Mononuclear cell (primary cell): ENCODE measurements around the gene B3GNT7. TPM values are rescaled to one million over a fixed set of nuclear protein-coding genes. Genes with fewer than 3 reads are reported as not detected.
A peak's percentile ranks its signal among the peaks of the same experiment; 100 is the strongest.
"Not testable (repeated sequence)": the region's sequence is repeated elsewhere in the genome, so short reads cannot be mapped to it uniquely, and the experiment has no call there.

Source experiments
- H3K27me3 ChIP-seq: 2 replicates; pipeline ENCODE4 v1.6.0; 2011; ENCODE audit warnings: low read length, control low read depth; ENCODE audit not compliant: insufficient read depth
- H3K4me1 ChIP-seq: 2 replicates; pipeline ENCODE4 v1.5.1; 2011; ENCODE audit warnings: mild to moderate bottlenecking, low read length, control low read depth; ENCODE audit not compliant: insufficient read depth
- H3K4me3 ChIP-seq: 2 replicates; pipeline ENCODE4 v1.5.1; 2011; ENCODE audit warnings: mild to moderate bottlenecking, low read length, moderate library complexity
- H3K9me3 ChIP-seq: 2 replicates; pipeline ENCODE4 v1.5.1; 2011; ENCODE audit warnings: low read depth, mild to moderate bottlenecking, control low read depth, low read length
- total RNA-seq: library from RNA; depleted of rRNA; stranded (reverse); fragments of >200 nt; gene quantifications from one replicate; pipeline ENCODE4 v1.2.3, GENCODE V29; 2012

B3GNT7 gene
- total RNA-seq, 1 donor: 6.5 TPM

DNA sequence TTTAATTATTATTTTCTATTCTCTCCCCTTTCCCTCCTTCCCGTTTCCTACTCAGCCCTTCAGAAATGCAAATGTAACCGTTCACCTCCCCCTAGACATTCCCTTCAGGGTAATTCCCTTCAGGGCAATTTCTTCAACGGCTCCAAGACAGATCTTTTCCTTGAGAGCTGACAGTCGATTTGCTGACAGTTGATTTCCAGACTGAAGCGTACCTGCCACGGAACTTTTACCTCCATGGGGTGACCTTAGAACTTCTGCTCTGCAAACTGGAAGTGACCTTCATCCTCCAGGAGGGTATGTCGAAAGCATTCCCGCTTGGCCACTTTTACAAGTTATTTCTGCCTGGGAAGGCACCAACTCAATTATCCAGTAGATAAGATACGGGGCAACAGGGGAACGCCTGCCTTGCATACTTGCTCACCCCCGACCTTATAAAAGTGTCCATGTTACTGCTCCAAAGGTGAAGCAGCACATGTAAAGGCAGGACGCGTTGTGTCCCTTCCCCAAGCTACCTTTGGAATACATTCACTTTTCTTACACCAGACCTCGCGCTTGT, 18.5 kb downstream of the B3GNT7 start:
- no peak overlapping the region for H3K4me3 ChIP-seq
- H3K27me3 ChIP-seq: peaks cover 28% of the 10 kb centered on the region
- H3K4me1 ChIP-seq: peaks cover 12% of the 10 kb centered on the region
- no peaks in the 10 kb centered on the region for H3K9me3 ChIP-seq

DNA sequence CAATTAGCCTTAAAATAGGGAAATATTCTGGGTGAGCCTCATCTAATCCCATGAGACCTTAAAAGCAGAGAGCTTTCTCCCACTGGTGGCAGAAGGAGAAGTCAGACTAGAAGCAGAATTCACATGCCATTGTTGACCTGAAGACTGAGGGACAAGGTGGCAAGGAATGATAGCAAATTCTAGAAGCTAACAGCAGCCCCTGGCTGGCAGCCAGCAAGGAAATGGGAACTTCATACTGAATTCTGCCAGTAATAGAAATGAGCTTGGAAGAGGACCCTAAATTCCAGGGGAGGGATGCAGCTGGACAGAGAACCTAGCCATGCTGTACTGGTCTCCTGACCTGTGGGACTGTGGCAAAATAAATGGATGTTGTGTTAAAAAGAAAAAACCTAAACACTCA, 19.5 kb downstream of the B3GNT7 start:
- Histone ChIP-seq H3K4me3 (no peak overlapping the region), H3K4me1 (peaks cover 12% of the 10 kb centered on the region), H3K9me3 (no peaks in the 10 kb centered on the region), H3K27me3 (peaks cover 28% of the 10 kb centered on the region)

DNA sequence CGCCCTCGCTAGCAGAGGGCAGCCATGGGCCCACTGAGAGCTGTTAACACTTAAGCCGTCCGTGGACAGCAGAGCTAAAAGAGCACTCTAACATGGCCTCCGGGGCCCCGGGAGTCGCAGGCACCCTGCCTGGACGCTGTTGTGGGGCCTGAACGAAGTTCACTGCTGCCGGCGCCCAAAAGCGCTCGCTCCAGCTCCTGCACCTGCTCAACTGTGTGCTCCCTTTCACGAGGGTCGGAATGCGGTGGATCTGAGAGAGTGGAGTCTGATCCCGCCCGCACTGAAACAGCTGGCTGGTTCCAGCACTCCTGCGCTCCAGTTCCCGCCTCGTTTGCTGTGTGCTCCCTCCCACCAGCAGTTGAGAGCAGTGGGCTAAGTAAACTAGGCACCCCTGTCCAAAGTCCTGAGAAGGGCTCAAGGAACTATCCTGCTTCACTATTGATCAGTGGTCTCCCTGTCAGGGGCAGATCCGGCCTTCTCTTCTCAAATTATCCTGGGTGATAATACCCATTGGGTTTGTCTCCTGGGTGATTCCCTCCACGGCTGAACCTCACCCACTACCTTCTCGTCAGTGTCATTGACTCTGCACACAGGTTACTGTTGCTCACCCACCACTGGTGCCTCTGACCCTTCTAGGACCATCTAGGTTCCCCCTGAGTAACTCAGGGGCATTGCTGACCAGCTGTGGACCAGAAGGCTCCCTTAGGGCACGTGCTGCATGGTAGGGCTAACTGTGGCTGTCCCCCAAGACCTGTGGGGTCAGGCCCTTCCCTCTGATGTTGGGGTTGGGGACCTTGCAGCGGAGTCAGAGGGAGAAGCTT, 23.5 kb downstream of the B3GNT7 start:
- H3K4me1 ChIP-seq: no peaks in the 10 kb centered on the region

DNA sequence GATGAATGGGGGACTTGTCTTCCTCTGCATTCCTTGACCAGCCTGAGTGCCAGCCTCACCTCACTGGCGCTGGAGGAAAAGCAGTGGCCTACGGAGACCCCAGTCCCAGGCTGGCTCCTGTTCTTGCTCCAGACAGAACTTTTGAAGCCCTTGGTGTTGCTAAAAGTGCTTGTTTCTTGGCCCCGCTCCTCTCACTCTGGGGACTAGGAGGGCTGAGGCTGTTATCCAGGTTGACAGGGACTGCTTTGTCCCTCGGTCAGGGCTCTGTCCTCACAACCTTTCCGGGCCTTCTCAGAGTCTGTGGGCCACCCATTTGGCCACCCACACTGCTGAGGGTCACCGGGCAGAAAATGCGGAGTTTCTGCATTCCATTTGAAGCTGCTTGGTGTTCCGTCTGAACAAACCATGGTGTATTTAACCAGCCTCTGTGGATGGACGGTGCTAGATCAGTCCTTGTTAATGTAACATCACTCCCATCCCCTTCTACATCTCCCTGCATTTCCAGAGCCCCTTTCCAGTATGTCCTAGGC, 25.6 kb downstream of the B3GNT7 start:
- H3K9me3 ChIP-seq: no peaks in the 10 kb centered on the region
- no peaks in the 10 kb centered on the region for H3K27me3 ChIP-seq
- no peak overlapping the region for H3K4me3 ChIP-seq
- peaks cover 6% of the 10 kb centered on the region for H3K4me1 ChIP-seq

More for the DNA sequence above, 23.5 kb downstream of the B3GNT7 start:
- Histone ChIP-seq H3K9me3 (no peaks in the 10 kb centered on the region), H3K27me3 (peaks cover 3% of the 10 kb centered on the region), H3K4me3 (no peak overlapping the region)

DNA sequence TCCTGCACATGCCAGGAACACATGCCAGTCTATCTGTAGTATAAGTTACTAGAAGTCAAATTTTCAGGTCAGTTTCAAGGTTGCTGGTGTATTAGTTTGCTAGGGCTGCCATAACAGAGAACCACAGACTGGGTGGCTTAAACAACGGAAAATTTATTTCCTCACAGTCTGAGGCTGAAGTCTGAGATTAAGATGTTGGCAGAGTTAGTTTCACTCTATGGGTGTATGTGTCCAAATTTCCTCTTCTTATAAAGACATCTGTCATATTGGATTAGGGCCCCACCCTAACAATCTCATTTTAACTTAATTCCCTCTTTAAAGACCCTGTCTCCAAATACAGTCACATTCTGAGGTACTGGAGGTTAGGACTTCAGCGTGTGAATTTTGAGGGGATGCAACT, 26.5 kb downstream of the B3GNT7 start:
- H3K4me3 ChIP-seq: no peak overlapping the region
- H3K9me3 ChIP-seq: no peaks in the 10 kb centered on the region
- H3K27me3 ChIP-seq: no peaks in the 10 kb centered on the region
- peaks cover 6% of the 10 kb centered on the region for H3K4me1 ChIP-seq

DNA sequence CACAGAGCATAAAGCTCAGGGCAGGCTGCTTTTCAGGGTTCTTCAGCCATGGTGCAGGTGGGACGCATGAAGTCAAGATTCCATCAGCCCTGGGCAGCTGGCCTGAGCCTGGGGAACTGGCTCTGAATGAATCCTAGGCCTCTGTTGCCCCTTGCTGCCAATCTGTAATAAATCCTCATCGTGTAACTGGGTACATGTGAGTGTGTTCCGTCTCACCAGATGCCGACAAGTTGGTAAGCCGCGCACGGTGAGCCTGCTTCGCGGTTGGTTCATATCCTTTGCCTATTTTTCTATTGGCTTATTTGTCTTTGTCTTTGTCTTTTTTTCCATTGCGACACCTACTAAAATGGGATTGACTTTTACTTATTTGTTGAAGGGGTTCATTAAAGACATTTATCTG, 27.7 kb downstream of the B3GNT7 start:
- Histone ChIP-seq H3K27me3 (no peaks in the 10 kb centered on the region), H3K4me3 (no peak overlapping the region), H3K9me3 (no peaks in the 10 kb centered on the region), H3K4me1 (peaks cover 6% of the 10 kb centered on the region)

DNA sequence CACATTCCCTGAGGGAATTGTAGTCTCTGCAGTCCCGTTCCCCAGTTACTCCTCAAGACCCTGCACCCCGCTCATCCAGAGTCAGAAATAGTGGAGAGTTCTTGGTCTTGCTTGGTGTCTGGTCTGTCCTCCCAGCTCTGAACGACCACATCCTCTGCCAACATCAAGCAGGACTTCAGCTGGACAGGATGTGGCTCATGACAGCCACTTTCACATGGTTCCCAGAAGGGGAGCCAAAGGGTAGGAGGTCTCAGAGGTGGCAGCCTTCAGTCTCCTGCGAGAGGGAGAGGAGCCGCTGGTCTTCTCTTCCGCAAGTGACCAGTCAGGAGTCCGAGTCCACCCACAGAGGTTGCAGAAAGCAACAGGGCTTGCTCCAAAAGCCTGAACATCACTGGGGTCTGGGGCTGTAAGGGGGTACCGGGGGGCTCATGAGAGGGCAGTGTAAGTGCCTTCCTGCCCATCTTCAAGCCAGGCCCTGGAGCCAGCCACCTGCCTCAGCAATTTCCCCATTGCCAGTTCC, 29.8 kb downstream of the B3GNT7 start:
- no peak overlapping the region for H3K4me3 ChIP-seq
- no peaks in the 10 kb centered on the region for H3K9me3 ChIP-seq
- H3K27me3 ChIP-seq: no peaks in the 10 kb centered on the region
- H3K4me1 ChIP-seq: peaks cover 6% of the 10 kb centered on the region

DNA sequence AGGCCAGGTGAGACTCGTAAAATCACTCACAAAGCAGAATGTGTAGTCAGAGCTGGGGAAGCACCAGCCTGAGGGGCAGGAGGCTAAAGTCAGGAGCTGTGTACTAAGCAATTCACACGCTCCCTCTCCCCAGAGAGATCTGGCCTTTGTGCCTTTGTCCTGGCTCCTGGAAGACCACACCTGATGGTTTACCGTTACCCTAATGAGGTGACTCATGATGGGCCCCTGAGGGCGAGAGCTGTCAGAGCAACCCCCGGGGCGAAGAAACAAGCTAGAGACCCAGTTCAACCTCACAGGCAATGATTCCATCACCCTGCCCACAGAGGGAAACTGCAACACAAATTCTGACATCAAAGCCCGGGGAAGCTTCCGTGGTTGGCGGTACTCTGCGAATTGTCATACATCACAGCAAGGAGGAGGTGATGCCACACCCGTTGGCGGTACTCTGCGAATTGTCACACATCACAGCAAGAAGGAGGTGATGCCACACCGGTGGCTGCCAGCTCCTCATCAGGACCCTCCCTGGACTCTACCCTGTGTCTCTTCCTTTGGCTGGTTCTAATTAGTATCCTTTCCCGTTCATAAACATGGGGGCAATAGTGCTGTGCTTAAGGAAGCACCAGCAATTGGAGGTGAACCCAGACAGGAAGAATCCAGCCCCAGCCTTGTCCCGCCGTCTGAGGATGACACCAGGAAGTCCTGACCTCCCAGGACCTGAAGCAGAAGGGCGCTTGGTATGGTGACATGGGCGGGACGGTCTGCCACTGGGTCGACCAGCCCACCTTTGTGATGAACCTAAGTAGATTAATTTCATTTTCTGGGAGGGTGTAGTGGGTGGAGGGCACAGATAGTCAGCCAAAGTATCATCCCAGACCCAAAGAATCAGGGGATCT, 30.5 kb downstream of the B3GNT7 start:
- no peaks in the 10 kb centered on the region for H3K27me3 ChIP-seq
- no peaks in the 10 kb centered on the region for H3K9me3 ChIP-seq
- H3K4me3 ChIP-seq: peak overlapping the region; percentile 3

DNA sequence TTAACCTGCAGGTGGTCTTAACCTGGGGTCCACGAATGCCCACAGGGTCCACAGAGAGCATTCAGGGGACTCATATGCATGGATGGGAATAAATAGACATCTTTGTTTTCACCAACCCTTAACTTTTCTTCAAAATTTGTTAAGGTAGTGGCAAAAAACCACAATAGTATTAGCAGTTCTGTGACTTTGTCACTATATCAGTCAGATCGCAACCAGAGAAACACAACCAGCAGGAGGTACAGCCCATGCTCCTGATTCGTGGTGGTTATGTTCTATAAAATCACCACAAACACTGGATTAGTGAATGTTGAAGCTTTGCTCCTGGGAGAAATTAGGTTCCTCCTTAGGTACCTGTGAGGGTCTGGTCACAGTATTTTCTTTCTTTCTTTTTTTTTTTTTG, 31.6 kb downstream of the B3GNT7 start:
- Histone ChIP-seq H3K4me1 (peaks cover 6% of the 10 kb centered on the region), H3K27me3 (no peaks in the 10 kb centered on the region), H3K9me3 (no peaks in the 10 kb centered on the region), H3K4me3 (no peak overlapping the region)

More for the DNA sequence above, 30.5 kb downstream of the B3GNT7 start:
- H3K4me1 ChIP-seq: peaks cover 6% of the 10 kb centered on the region

DNA sequence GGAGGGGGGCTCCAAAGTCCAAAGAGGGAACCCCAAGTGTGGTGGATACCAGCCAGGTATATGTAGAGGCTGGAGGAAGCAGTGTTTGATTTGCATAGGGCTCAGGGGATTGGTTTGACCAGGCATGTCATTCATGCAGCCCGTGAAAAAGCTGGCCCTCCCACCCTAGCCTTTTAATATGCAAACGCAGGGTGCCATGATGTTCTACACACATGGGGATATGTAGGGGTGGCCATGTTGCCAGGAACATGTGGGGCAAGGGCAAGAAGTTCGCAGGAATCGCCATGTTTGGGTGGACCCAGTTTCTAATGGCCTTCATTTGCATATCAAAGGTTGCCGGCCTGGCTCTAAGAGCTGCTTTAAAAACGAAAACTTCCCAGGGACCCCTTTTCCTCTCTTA, 33.6 kb downstream of the B3GNT7 start:
- H3K9me3 ChIP-seq: no peaks in the 10 kb centered on the region
- no peak overlapping the region for H3K4me3 ChIP-seq
- no peaks in the 10 kb centered on the region for H3K27me3 ChIP-seq
- peaks cover 6% of the 10 kb centered on the region for H3K4me1 ChIP-seq

DNA sequence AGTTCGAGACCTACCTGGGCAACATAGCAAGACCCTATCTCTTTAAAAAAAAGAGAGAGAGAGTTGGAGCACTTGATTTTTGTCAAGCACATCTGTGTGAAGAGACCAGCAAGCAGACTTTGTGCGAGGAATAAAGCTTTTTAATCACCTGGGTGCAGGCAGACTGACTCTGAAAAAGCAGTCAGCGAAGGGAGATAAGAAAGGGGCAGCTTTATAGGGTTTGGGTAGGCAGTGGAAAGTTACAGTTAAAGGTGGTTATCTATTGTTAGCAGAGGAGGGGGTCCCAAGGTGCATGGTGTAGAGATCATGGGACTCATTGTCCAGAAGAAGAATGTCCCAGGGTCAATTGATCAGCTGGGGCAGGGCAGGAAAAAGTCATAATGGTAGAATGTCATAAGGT, 34.4 kb downstream of the B3GNT7 start:
- H3K4me1 ChIP-seq: peaks cover 6% of the 10 kb centered on the region
- H3K9me3 ChIP-seq: no peaks in the 10 kb centered on the region
- no peaks in the 10 kb centered on the region for H3K27me3 ChIP-seq
- no peak overlapping the region for H3K4me3 ChIP-seq

DNA sequence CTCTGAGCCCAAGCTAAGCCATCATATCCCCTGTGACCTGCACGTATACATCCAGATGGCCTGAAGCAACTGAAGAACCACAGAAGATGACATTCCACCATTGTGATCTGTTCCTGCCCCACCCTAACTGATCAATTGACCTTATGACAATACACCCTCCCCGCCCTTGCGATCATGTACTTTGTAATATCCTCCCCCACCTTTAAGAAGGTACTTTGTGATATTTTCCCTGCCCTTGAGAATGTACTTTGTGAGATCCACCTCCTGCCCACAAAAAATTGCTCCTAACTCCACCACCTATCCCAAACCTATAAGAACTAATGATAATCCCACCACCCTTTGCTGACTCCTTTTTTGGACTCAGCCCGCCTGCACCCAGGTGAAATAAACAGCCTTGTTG, 34.9 kb downstream of the B3GNT7 start:
- H3K9me3 ChIP-seq, H3K4me1 ChIP-seq, H3K4me3 ChIP-seq, H3K27me3 ChIP-seq: not testable (repeated sequence)

DNA sequence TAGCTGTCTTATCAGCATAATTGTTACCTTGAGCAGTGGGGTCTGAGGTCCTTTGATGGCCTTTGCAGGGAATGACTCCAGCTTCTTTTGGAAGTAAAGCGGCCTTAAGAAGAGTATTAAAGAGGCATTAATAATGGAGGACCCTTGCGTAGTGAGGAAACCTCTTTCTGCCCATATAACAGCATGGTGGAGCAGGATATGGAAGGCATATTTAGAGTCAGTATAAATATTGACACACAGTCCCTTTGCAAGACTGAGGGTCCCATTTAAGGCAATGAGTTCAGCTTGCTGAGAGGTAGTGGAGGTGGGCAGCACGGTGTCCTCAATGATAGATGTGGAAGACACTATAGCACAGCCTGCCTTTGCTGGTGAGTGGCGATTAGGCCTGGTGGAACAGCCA, 36.1 kb downstream of the B3GNT7 start:
- Histone ChIP-seq H3K27me3 (no peaks in the 10 kb centered on the region), H3K4me1 (no peaks in the 10 kb centered on the region), H3K9me3 (no peaks in the 10 kb centered on the region)

DNA sequence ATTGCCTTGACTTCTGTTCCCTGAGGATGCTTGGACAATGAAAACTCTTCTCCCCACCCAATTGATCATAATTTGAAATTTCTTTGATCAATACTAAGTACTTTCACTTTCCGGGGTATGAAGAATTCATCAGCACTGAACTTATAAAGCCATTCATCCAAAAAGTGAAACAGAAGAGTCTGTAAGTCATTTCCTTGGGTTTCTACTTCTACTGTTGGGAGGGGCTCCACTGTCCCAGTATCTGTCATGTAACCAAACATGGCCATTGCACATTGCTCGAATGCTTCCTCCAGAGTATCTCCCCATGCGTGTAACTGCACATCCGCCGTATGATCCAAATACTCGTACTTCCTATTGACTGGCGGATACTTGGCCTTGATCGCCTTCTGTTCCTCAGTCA, 38.5 kb downstream of the B3GNT7 start:
- Histone ChIP-seq H3K27me3 (no peaks in the 10 kb centered on the region), H3K9me3 (no peaks in the 10 kb centered on the region), H3K4me3 (no peak overlapping the region), H3K4me1 (no peaks in the 10 kb centered on the region)

More for the DNA sequence above, 36.1 kb downstream of the B3GNT7 start:
- H3K4me3 ChIP-seq: no peak overlapping the region

DNA sequence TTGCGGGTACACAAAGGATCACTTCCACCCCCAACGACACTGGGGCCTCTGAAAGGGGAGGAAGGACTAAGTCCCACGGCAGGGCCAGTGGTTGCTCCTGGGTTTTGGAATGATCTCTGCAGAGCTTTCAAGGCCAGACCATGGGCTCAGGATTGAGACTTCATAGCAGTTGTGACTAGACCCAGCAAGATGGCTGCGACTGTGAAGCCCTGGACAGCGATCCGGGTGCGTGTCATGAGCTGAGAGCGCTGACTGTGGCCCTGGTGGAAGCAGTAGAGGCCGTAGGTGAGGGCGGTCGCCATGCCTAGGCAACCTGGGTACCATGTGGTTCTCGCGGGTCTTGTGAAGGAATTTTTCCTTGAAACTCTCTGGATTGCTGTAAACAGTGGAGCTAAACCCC, 41.4 kb downstream of the B3GNT7 start:
- Histone ChIP-seq H3K27me3 (no peaks in the 10 kb centered on the region), H3K9me3 (no peaks in the 10 kb centered on the region), H3K4me1 (no peaks in the 10 kb centered on the region), H3K4me3 (no peak overlapping the region)
